MV-4-11 (cell line): ENCODE data around the gene LDB3.
A peak's percentile ranks its signal among the peaks of the same experiment; 100 is the strongest.

Experiments used
- DNase-seq: peaks from one replicate; lab custom pipeline; 2025; lab: John Stamatoyannopoulos, UW

The LDB3 gene

GRCh38 chr10:86685893-86686632, 17.8 kb downstream of the LDB3 start:
- no peak for DNase-seq

- no peak for DNase-seq
These were observed 18.7 kb downstream of the LDB3 start for GRCh38 chr10:86686972-86687371.

GRCh38 chr10:86687750-86688149, 19.4 kb downstream of the LDB3 start:
- no peak for DNase-seq

GRCh38 chr10:86688398-86688921, 20.1 kb downstream of the LDB3 start:
- peak; percentile 75 for DNase-seq

GRCh38 chr10:86689146-86689545, 20.8 kb downstream of the LDB3 start:
- no peak for DNase-seq

- DNase-seq, result no peak
These were observed 21.9 kb downstream of the LDB3 start for GRCh38 chr10:86690231-86690630.

- no peak for DNase-seq
These were observed 22.4 kb downstream of the LDB3 start for GRCh38 chr10:86690657-86691084.

- DNase-seq, result no peak
These were observed 23.2 kb downstream of the LDB3 start for GRCh38 chr10:86691333-86692022.

- DNase-seq, result no peak
These were observed 23.8 kb downstream of the LDB3 start for GRCh38 chr10:86692023-86692514.

- no peak for DNase-seq
These were observed 24.4 kb downstream of the LDB3 start for GRCh38 chr10:86692664-86693063.

- DNase-seq, result no peak
These were observed 25.0 kb downstream of the LDB3 start for GRCh38 chr10:86693275-86693674.

GRCh38 chr10:86693721-86694369, 25.5 kb downstream of the LDB3 start:
- DNase-seq, result peak; percentile 7

GRCh38 chr10:86698207-86698940, 30.1 kb downstream of the LDB3 start:
- DNase-seq, result no peak

GRCh38 chr10:86699125-86699524, 30.8 kb downstream of the LDB3 start:
- DNase-seq, result no peak

- no peak for DNase-seq
These were observed 31.2 kb downstream of the LDB3 start for GRCh38 chr10:86699541-86699940.

GRCh38 chr10:86699991-86700840, 31.9 kb downstream of the LDB3 start:
- no peak for DNase-seq

GRCh38 chr10:86700851-86701617, 32.7 kb downstream of the LDB3 start:
- DNase-seq, result no peak

- DNase-seq, result no peak
These were observed 34.9 kb downstream of the LDB3 start for GRCh38 chr10:86703176-86703575.

GRCh38 chr10:86705139-86705538, 36.8 kb downstream of the LDB3 start:
- DNase-seq, result no peak

GRCh38 chr10:86705905-86706304, 37.6 kb downstream of the LDB3 start:
- DNase-seq, result no peak
